Body of pancreas (tissue), 4 donors: ENCODE measurements around the gene CDHR5.

Experiments used
- CTCF ChIP-seq, 7 experiments: fragments of 450-650 bp in 4 of 7; fragments of 200-600 bp in 3 of 7; sonication (generic) in 3 of 7; IDR thresholded peaks; one replicate each; pipeline ENCODE4 v1.5.1; 2016 to 2019; ENCODE audit warnings: antibody characterized with exemption in 7 of 7
- POLR2A ChIP-seq, 3 donors: fragments of 450-650 bp; IDR thresholded peaks; one replicate each; pipeline ENCODE4 v1.6.1; 2016; ENCODE audit warnings: antibody characterized with exemption in 3 of 3, mild to moderate bottlenecking in 2 of 3

DNA sequence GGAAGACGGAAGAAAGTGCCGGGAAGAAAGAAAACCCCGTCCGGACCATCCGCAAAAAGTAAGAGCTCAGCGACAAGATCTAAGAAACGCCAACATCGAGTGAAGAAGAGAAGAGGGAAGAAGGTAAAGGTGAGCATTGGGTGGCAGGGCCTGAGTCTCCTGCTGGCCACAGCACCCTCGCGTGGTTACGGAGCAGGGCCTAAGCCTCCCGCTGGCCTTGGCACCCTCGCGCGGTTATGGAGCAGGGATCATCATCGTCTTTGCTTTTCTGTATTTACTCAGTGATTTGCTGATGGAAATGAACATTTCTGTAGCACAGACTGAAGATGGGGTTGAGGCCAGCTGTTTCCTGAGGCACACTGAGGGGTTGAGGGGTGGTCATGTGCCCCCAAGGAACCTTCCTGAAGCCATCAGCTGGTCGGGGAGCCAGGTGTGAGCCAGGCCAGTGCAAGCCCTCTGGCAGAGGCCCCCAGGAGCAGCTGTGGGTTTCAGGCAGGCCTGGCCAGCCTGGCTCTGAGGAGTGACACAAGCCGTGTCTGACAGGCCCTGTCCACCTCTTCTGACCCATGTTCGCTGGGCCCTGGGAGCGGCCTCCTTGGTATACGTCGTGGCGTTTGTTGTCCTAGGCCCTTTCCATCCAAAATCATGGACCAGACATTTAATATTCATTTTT is 23.0 kb downstream of the CDHR5 start:
- TF ChIP-seq CTCF (IDR thresholded peaks at IDR 0.05) (no peak), POLR2A (IDR thresholded peaks at IDR 0.05) (no peak)
